Mammary epithelial cell (primary cell): ENCODE data around the gene ATXN7L3B.

Source experiments
- CTCF ChIP-seq, 2 donors: IDR thresholded peaks in 1 of 2; conservative IDR thresholded peaks in 1 of 2; 2 replicates each; pipeline ENCODE4 v1.5.1; 2011 to 2012; ENCODE audit warnings: inconsistent platforms in 2 of 2, low read length in 2 of 2, mild to moderate bottlenecking in 2 of 2, control low read depth in 1 of 2, low read depth in 1 of 2; ENCODE audit not compliant: insufficient read depth in 1 of 2; ENCODE audit errors: extremely low read depth in 1 of 2
- EZH2 ChIP-seq: IDR thresholded peaks from 2 replicates; pipeline ENCODE4 v1.6.1; 2012; ENCODE audit warnings: low read length, inconsistent platforms, borderline replicate concordance

GRCh38 chr12:74535536-74535935 is 2.1 kb upstream of the ATXN7L3B start:
- TF ChIP-seq CTCF (conservative IDR thresholded peaks at IDR 0.05 in 1 of 2, IDR thresholded peaks at IDR 0.05 in 1 of 2; ENCODE audit: extremely low read depth in 1 of 2, insufficient read depth in 1 of 2, low read depth in 1 of 2, low read length in 2 of 2): no peak
- TF ChIP-seq EZH2: no peak
